Caco-2 (cell line): ENCODE data around the gene SH3D19. TPM values are rescaled to one million over a fixed set of nuclear protein-coding genes. Genes with fewer than 3 reads are reported as not detected.

Experiments
- BruUV-seq: library from RNA; stranded (reverse); fragments of 400-500 nt; replicated peaks from 2 replicates; lab custom pipeline; 2021; lab: Mats Ljungman, UMichigan
- CTCF ChIA-PET: fragments of 300-600 bp; sonication (Branson Sonifier 250); formaldehyde crosslinking; loops from one replicate; lab custom pipeline; 2022; ENCODE audit warnings: antibody characterized with exemption; lab: Charles Lee
- POLR2A ChIA-PET: fragments of 300-600 bp; sonication (Branson Sonifier 250); formaldehyde crosslinking; loops from one replicate; lab custom pipeline; 2022; ENCODE audit warnings: antibody characterized with exemption; lab: Charles Lee
- DNase-seq, 2 experiments: peaks; one replicate each; pipeline versions ENCODE4 v3.0.0 to v3.0.0-alpha.2; 2020 to 2022
- H3K27me3 ChIP-seq: replicated peaks from 2 replicates; pipeline ENCODE4 v1.6.0; 2011; ENCODE audit warnings: low read length; ENCODE audit not compliant: control insufficient read depth, insufficient read depth
- H3K36me3 ChIP-seq: 2 replicates; pipeline ENCODE4 v1.5.1; 2011; ENCODE audit warnings: low read length; ENCODE audit not compliant: control insufficient read depth, insufficient read depth
- H3K4me1 ChIP-seq: fragments of 250-450 bp; sonication (Bioruptor Pico); 2 replicates; pipeline ENCODE4 v1.5.1; 2020; ENCODE audit warnings: mild to moderate bottlenecking
- H3K4me3 ChIP-seq: 2 replicates; pipeline ENCODE4 v1.5.1; 2011; ENCODE audit warnings: low read depth, mild to moderate bottlenecking, control low read depth, low read length
- H3K9me3 ChIP-seq: fragments of 250-450 bp; sonication (Bioruptor Pico); 2 replicates; pipeline ENCODE4 v1.5.1; 2020; ENCODE audit warnings: mild to moderate bottlenecking, moderate library complexity
- H3K27ac Mint-ChIP-seq: one replicate; pipeline ENCODE4 v1.8.0; 2022; ENCODE audit warnings: mixed read lengths; ENCODE audit not compliant: unreplicated experiment
- H3K27me3 Mint-ChIP-seq: one replicate; pipeline ENCODE4 v1.8.0; 2022; ENCODE audit warnings: mixed read lengths; ENCODE audit not compliant: insufficient read depth, unreplicated experiment
- H3K36me3 Mint-ChIP-seq: one replicate; pipeline ENCODE4 v1.8.0; 2022; ENCODE audit warnings: mild to moderate bottlenecking, mixed read lengths; ENCODE audit not compliant: insufficient read depth, unreplicated experiment
- H3K4me1 Mint-ChIP-seq: one replicate; pipeline ENCODE4 v1.8.0; 2022; ENCODE audit warnings: low read depth, mixed read lengths; ENCODE audit not compliant: unreplicated experiment
- H3K4me3 Mint-ChIP-seq: one replicate; pipeline ENCODE4 v1.8.0; 2022; ENCODE audit warnings: mild to moderate bottlenecking, moderate library complexity, mixed read lengths; ENCODE audit not compliant: unreplicated experiment
- H3K9me3 Mint-ChIP-seq: one replicate; pipeline ENCODE4 v1.8.0; 2022; ENCODE audit warnings: mixed read lengths; ENCODE audit not compliant: unreplicated experiment
- CTCF ChIP-seq, 2 experiments: fragments of 200-600 bp in 1 of 2; IDR thresholded peaks; 1 replicate in 1 of 2; 2 replicates in 1 of 2; pipeline versions ENCODE4 v1.5.1 to v1.8.0; 2011 to 2022; ENCODE audit warnings: antibody characterized with exemption in 1 of 2, control low read depth in 1 of 2, inconsistent platforms in 1 of 2, low read depth in 1 of 2, low read length in 1 of 2, mild to moderate bottlenecking in 1 of 2, moderate library complexity in 1 of 2; ENCODE audit not compliant: insufficient read depth in 1 of 2, severe bottlenecking in 1 of 2, unreplicated experiment in 1 of 2
- intact Hi-C: fragments of 100-400 bp; cut with micrococcal nuclease; formaldehyde crosslinking; loops from one replicate; pipeline ENCODE4 v1.10.0; 2022; ENCODE audit not compliant: unreplicated experiment
- total RNA-seq: library from RNA; stranded (reverse); gene quantifications from 2 replicates; pipeline ENCODE4 v1.2.3, GENCODE V29; 2022

SH3D19 gene
- total RNA-seq, 1 experiment from 2014 or later = 57.8 TPM

GRCh38 chr4:151129796-151130195 is 195.6 kb downstream of the SH3D19 start:
- H3K27me3 Mint-ChIP-seq = no peaks in the 10 kb centered on the region
- no peaks in the 10 kb centered on the region for H3K27me3 ChIP-seq
- BruUV-seq = no TSS peak
- no peaks in the 10 kb centered on the region for H3K4me1 ChIP-seq
- no peak overlapping the region for H3K4me3 ChIP-seq
- TF ChIP-seq CTCF (IDR thresholded peaks at IDR 0.05; ENCODE audit: insufficient read depth in 1 of 2, low read depth in 1 of 2, low read length in 1 of 2, severe bottlenecking in 1 of 2, unreplicated experiment in 1 of 2) = no peak
- intact Hi-C loops = no loop called here
- no peak overlapping the region for H3K27ac Mint-ChIP-seq
- CTCF ChIA-PET = no interaction called here
- POLR2A ChIA-PET = no interaction called here
- H3K36me3 Mint-ChIP-seq = peaks cover 53% of the 10 kb centered on the region
- H3K4me3 Mint-ChIP-seq = no peak overlapping the region
- H3K9me3 Mint-ChIP-seq = no peaks in the 10 kb centered on the region
- no peaks in the 10 kb centered on the region for H3K4me1 Mint-ChIP-seq
- no peak for DNase-seq
- H3K36me3 ChIP-seq = peaks cover 4% of the 10 kb centered on the region
- H3K9me3 ChIP-seq = no peaks in the 10 kb centered on the region

GRCh38 chr4:151117371-151117962 is 207.9 kb downstream of the SH3D19 start:
- peak; percentile 69 to 70 for TF ChIP-seq CTCF (IDR thresholded peaks at IDR 0.05; ENCODE audit: insufficient read depth in 1 of 2, low read depth in 1 of 2, low read length in 1 of 2, severe bottlenecking in 1 of 2, unreplicated experiment in 1 of 2)
- peaks cover 49% of the 10 kb centered on the region for H3K36me3 Mint-ChIP-seq

GRCh38 chr4:151114986-151115385 is 210.4 kb downstream of the SH3D19 start:
- no peaks in the 10 kb centered on the region for H3K9me3 Mint-ChIP-seq
- ChIA-PET CTCF (no interaction called here), POLR2A (interaction anchor here (0.7 kb wide), 1 partner anchor 369 kb away, joined by 4 read pairs; no protein-coding TSS in a partner anchor)
- no peaks in the 10 kb centered on the region for H3K9me3 ChIP-seq
- no peak overlapping the region for H3K27ac Mint-ChIP-seq
- peaks cover 4% of the 10 kb centered on the region; the same call in 1 of the 2 replicates for H3K4me1 ChIP-seq
- intact Hi-C loops = loop anchor here (10.0 kb wide), 2 partner anchors 160 to 530 kb away; partner anchors contain the start of gene PRSS48
- TF ChIP-seq CTCF (IDR thresholded peaks at IDR 0.05; ENCODE audit: insufficient read depth in 1 of 2, low read depth in 1 of 2, low read length in 1 of 2, severe bottlenecking in 1 of 2, unreplicated experiment in 1 of 2) = no peak
- BruUV-seq = no TSS peak
- DNase-seq = no peak
- H3K4me3 ChIP-seq = no peak overlapping the region
- no peak overlapping the region for H3K4me3 Mint-ChIP-seq
- no peaks in the 10 kb centered on the region for H3K27me3 ChIP-seq
- H3K36me3 Mint-ChIP-seq = peaks cover 43% of the 10 kb centered on the region
- no peaks in the 10 kb centered on the region for H3K4me1 Mint-ChIP-seq
- H3K27me3 Mint-ChIP-seq = no peaks in the 10 kb centered on the region
- H3K36me3 ChIP-seq = no peaks in the 10 kb centered on the region

More at GRCh38 chr4:151117371-151117962, 207.9 kb downstream of the SH3D19 start:
- Mint-ChIP-seq H3K27ac (no peak overlapping the region), H3K27me3 (no peaks in the 10 kb centered on the region), H3K9me3 (no peaks in the 10 kb centered on the region), H3K4me1 (no peaks in the 10 kb centered on the region), H3K4me3 (no peak overlapping the region)
- Histone ChIP-seq H3K9me3 (no peaks in the 10 kb centered on the region), H3K27me3 (no peaks in the 10 kb centered on the region), H3K36me3 (no peaks in the 10 kb centered on the region), H3K4me1 (peaks cover 4% of the 10 kb centered on the region; the same call in 1 of the 2 replicates), H3K4me3 (no peak overlapping the region)
- no TSS peak for BruUV-seq
- CTCF ChIA-PET = interaction anchor here (0.6 to 1.5 kb wide), 7 partner anchors 9 to 487 kb away, joined by 3 to 9 read pairs (median 3); partner anchors contain the start of gene SH3D19
- POLR2A ChIA-PET = interaction anchor here (0.5 kb wide), 1 partner anchor 9 kb away, joined by 3 read pairs; no protein-coding TSS in a partner anchor
- peak; percentile 58 to 71 for DNase-seq
- intact Hi-C loops = loop anchor here (1.0 to 10.0 kb wide), 5 partner anchors 157 to 527 kb away; partner anchors contain the start of gene PRSS48
